ENCODE data around the gene DGUOK.

DGUOK gene

DNA sequence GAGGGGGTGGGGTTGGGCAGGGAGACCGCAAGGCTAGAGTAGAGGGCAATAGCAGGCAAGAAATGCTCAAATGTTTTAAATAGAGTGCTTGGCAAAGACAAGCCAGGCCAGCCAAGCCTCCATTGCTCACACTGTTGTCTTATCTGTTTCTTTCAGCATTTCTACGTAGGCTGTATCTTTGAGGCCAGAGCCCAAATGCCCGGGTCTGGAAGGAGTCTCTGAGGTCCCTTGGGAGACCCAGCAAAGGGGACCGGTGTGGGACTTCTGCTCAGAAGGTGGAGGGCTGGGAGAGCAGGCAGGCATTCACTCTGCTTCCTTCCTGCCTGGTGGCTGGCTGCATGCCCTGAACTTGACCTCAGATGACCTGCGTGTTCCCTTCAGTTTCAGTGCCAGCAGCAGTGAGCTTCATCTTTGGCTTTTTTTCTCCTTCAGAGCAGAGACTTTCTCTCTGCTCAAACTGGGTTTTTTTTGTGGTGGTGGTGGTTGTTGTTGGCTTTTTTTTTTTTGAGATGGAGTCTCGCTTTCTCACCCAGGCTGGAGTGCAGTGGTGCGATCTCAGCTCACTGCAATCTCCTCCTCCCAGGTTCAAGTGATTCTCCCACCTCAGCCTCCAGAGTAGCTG, 44.3 kb downstream of the DGUOK start:
- TF ChIP-seq JUND (IDR thresholded peaks at IDR 0.05; ENCODE audit: low read depth) = no peak
- no peak for DNase-seq (ENCODE audit: low read depth in 1 of 2, low spot score in 1 of 2)
- in situ Hi-C loops (cut with HindIII; ENCODE audit: low pct_unique_long_range_greater_than_20kb, low sequenced_read_pairs) = no loop called here

DNA sequence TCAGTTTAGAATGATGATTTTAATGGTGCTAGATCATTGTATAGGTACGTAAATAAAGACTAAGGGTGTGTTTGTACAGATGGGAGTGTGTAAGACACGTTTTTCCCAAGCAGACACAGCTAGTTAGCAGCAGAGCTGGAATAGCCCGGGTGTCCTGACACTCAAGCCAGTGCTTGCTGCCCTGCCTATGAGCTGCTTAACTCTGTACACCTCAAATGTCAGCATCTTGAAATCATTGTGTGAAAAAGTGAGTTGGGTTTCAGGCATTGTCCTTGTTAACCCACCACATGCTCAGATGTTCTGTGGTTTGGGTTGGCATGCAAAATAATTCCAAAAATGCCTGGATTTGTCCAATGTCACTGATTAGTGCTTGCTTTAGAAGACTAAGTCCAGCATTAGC, 45.0 kb downstream of the DGUOK start:
- no peak for TF ChIP-seq JUND (IDR thresholded peaks at IDR 0.05; ENCODE audit: low read depth)
- no peak for DNase-seq (ENCODE audit: low read depth in 1 of 2, low spot score in 1 of 2)
- in situ Hi-C loops (cut with HindIII; ENCODE audit: low pct_unique_long_range_greater_than_20kb, low sequenced_read_pairs) = no loop called here

DNA sequence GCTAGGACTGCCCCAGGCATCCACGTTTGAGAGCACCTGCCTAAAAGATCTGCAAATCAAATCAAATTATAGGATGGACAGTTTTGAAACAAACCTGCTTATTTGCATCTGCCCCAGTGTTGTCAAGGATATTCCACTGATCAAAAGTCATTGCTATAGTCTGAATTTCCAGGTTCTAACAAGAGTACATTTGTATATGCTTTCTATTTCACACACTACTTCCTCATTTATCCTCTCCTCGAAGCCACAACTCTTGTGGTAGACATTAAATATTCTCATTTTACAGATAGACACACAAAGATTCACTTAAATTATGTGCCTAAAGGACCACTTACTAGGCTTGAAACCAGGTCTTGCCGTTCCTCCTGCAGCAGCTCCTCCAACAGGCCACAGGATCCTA, 46.2 kb downstream of the DGUOK start:
- TF ChIP-seq JUND (IDR thresholded peaks at IDR 0.05; ENCODE audit: low read depth) = no peak
- no peak for DNase-seq (ENCODE audit: low read depth in 1 of 2, low spot score in 1 of 2)
- in situ Hi-C loops (cut with HindIII; ENCODE audit: low pct_unique_long_range_greater_than_20kb, low sequenced_read_pairs) = no loop called here

DNA sequence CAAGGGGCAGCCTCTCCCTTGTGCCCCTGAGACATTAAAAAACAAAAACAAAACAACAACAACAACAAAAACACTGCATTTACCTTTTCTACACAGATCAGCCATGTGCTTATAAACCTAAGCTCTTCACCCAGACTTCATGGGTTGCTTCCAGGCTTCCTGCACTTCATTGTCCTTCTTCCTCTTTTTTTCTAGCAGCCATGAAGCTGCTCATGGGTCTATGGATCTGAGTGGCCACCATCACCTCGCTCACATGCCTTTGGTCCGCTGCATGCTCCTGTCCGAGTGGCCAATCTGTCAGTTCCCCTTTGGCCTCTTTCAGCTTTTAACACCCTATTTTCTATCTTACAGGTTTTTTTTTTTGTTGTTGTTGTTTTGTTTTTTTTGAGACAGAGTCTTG, 49.1 kb downstream of the DGUOK start:
- no peak for TF ChIP-seq JUND (IDR thresholded peaks at IDR 0.05; ENCODE audit: low read depth)
- no peak for DNase-seq (ENCODE audit: low read depth in 1 of 2, low spot score in 1 of 2)
- in situ Hi-C loops (cut with HindIII; ENCODE audit: low pct_unique_long_range_greater_than_20kb, low sequenced_read_pairs) = no loop called here

GRCh38 chr2:73976803-73977202, 50.1 kb downstream of the DGUOK start:
- TF ChIP-seq JUND (IDR thresholded peaks at IDR 0.05; ENCODE audit: low read depth) = no peak
- DNase-seq (ENCODE audit: low read depth in 1 of 2, low spot score in 1 of 2) = no peak
- in situ Hi-C loops (cut with HindIII; ENCODE audit: low pct_unique_long_range_greater_than_20kb, low sequenced_read_pairs) = no loop called here

DNA sequence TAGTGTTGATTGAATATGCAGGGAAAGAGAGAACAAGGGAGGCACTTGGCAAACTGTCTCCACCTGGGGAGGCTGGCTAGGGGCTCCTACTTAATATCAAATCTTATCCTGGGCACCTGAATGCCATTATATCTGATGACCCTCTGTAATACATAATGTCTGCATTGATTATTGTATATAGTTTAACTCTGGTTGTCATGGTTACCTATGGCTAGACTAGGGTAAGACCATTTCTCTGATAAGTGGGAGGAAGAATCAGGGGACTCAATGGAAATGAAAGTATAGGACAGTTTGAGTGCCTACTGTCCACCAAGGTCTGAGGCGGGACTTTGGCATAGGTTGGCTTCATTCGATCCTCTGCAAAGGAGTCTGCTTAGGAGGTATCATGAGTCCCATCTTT, 50.8 kb downstream of the DGUOK start:
- no peak for DNase-seq (ENCODE audit: low read depth in 1 of 2, low spot score in 1 of 2)
- in situ Hi-C loops (cut with HindIII; ENCODE audit: low pct_unique_long_range_greater_than_20kb, low sequenced_read_pairs) = no loop called here
- TF ChIP-seq JUND (IDR thresholded peaks at IDR 0.05; ENCODE audit: low read depth) = no peak

DNA sequence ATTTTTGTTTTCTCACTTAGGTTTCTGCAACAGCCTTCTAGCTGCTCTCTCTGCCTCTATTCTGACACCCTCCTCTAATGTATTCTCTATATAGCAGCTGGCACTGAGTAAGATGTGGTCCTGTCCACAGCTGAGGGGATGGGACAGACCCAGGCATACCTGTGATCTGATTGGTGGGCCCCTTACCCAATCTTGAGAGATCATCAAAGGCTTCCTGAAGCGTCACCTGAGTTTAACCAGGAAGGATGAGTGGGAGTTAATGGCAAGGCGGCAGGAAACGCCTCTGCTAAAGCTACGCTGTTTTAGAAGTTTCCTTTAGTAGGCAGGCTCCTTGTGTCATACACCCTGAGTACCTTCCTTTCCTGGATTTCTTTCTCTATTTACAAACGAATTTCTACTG, 52.3 kb downstream of the DGUOK start:
- in situ Hi-C loops (cut with HindIII; ENCODE audit: low pct_unique_long_range_greater_than_20kb, low sequenced_read_pairs) = no loop called here
- DNase-seq (ENCODE audit: low read depth in 1 of 2, low spot score in 1 of 2) = no peak
- TF ChIP-seq JUND (IDR thresholded peaks at IDR 0.05; ENCODE audit: low read depth) = no peak

GRCh38 chr2:73979686-73980085, 53.0 kb downstream of the DGUOK start:
- no peak for DNase-seq (ENCODE audit: low read depth in 1 of 2, low spot score in 1 of 2)
- in situ Hi-C loops (cut with HindIII; ENCODE audit: low pct_unique_long_range_greater_than_20kb, low sequenced_read_pairs) = no loop called here
- no peak for TF ChIP-seq JUND (IDR thresholded peaks at IDR 0.05; ENCODE audit: low read depth)

- no peak for DNase-seq (ENCODE audit: low read depth in 1 of 2, low spot score in 1 of 2)
- TF ChIP-seq JUND (IDR thresholded peaks at IDR 0.05; ENCODE audit: low read depth) = no peak
- in situ Hi-C loops (cut with HindIII; ENCODE audit: low pct_unique_long_range_greater_than_20kb, low sequenced_read_pairs) = no loop called here
These were observed 53.9 kb downstream of the DGUOK start for GRCh38 chr2:73980566-73980965.

- TF ChIP-seq JUND (IDR thresholded peaks at IDR 0.05; ENCODE audit: low read depth) = no peak
- in situ Hi-C loops (cut with HindIII; ENCODE audit: low pct_unique_long_range_greater_than_20kb, low sequenced_read_pairs) = no loop called here
- DNase-seq (ENCODE audit: low read depth in 1 of 2, low spot score in 1 of 2) = peak in 1 of 2 experiments; percentile 69
These were observed 54.7 kb downstream of the DGUOK start for GRCh38 chr2:73981081-73982001.

GRCh38 chr2:73982140-73982617, 55.5 kb downstream of the DGUOK start:
- TF ChIP-seq JUND (IDR thresholded peaks at IDR 0.05; ENCODE audit: low read depth) = no peak
- no peak for DNase-seq (ENCODE audit: low read depth in 1 of 2, low spot score in 1 of 2)
- in situ Hi-C loops (cut with HindIII; ENCODE audit: low pct_unique_long_range_greater_than_20kb, low sequenced_read_pairs) = no loop called here

- DNase-seq (ENCODE audit: low read depth in 1 of 2, low spot score in 1 of 2) = peak; percentile 67 to 96
- no peak for TF ChIP-seq JUND (IDR thresholded peaks at IDR 0.05; ENCODE audit: low read depth)
- in situ Hi-C loops (cut with HindIII; ENCODE audit: low pct_unique_long_range_greater_than_20kb, low sequenced_read_pairs) = no loop called here
These were observed 56.9 kb downstream of the DGUOK start for GRCh38 chr2:73983322-73984202.
